Measurements from ENCODE around the gene NDRG2. TPM values are rescaled to one million over a fixed set of nuclear protein-coding genes. Genes with fewer than 3 reads are reported as not detected.

Gene NDRG2
- polyA plus RNA-seq, 4 donors: 44.5 to 129 (median 71.4) TPM

DNA sequence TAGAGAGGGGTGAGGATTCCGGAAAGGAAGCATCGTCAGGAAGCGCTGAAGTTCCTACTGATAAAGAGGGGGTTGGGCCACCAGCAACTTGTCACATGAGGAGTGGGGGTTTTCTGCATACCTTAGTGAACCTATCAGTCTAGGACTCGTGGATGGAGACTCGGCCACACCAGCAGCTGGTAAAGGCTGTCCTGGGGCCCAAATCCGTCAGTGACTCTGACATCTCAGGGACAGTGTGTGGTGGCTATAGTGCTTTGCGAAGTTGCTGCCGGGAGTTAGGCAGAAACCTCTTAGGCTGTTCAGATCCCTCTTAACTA lies 53.2 kb downstream of the NDRG2 start:
- H3K4me1 ChIP-seq (ENCODE audit: control insufficient read depth in 3 of 3, insufficient read depth in 2 of 3, low read depth in 1 of 3, low read length in 2 of 3): peaks cover 0 to 2% (median 0%) of the 10 kb centered on the region in 3 donors
- 18 to 21% (median 18%) methylated on average over 8 of the region's 8 CpGs for WGBS, 3 donors
- H3K9me3 ChIP-seq (ENCODE audit: control insufficient read depth in 2 of 2, insufficient read depth in 1 of 2, low read depth in 1 of 2, low read length in 1 of 2): no peaks in the 10 kb centered on the region
- no peaks in the 10 kb centered on the region for H3K36me3 ChIP-seq (ENCODE audit: control insufficient read depth in 3 of 3, insufficient read depth in 2 of 3, low read depth in 1 of 3, low read length in 3 of 3)
- H3K27me3 ChIP-seq (ENCODE audit: control insufficient read depth in 3 of 3, insufficient read depth in 3 of 3, low read length in 3 of 3): peaks cover 0 to 4% (median 3%) of the 10 kb centered on the region in 3 donors
- peak overlapping the region in 1 of 3 donors; percentile 31 for H3K27ac ChIP-seq (ENCODE audit: low read depth in 1 of 3, low read length in 2 of 3)
- DNase-seq (no peak), FAIRE-seq (no peak)
- peak overlapping the region in 1 of 3 donors; percentile 60 for H3K4me3 ChIP-seq (ENCODE audit: low read depth in 1 of 3, low read length in 3 of 3)

DNA sequence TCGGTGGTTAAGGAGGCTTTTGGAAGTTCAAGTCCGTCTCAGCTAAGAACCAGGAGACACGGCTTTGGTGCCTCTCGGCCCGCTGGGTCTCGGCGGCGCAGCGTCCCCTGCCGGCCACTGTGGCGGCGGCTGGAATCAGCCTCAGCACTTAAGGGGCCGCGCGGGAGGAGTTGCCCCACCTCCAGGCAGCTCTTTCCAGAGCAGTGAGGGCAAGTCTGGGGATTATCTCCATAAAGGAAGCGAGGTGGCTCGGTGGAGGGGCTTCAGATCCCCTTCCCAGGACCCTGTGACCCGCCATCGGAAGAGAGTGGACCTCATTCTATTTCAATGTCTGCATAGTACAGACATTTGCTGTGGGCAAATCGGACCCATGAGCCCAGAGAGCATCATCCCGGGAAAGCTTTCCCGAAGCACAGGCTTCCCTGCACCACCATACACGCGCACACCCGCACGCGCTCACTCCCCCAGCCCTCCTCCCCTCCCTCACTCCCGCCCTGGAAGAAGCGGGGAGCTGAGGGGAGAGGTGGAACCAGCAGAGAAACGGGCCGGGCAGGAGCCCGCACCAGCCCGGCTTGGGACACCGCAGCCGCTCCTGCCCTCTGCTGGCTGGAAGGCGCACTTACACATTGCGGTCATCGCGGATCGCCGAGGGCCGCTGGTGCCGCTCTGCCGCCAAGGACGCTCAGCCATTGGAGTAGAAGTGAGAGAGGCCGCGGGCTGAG lies 53.7 kb downstream of the NDRG2 start:
- Histone ChIP-seq H3K36me3 (ENCODE audit: control insufficient read depth in 3 of 3, insufficient read depth in 2 of 3, low read depth in 1 of 3, low read length in 3 of 3) (no peaks in the 10 kb centered on the region), H3K4me3 (ENCODE audit: low read depth in 1 of 3, low read length in 3 of 3) (peak overlapping the region in 2 of 3 donors; percentile 58 to 60), H3K27ac (ENCODE audit: low read depth in 1 of 3, low read length in 2 of 3) (peak overlapping the region in 2 of 3 donors; percentile 31 to 50), H3K9me3 (ENCODE audit: control insufficient read depth in 2 of 2, insufficient read depth in 1 of 2, low read depth in 1 of 2, low read length in 1 of 2) (no peaks in the 10 kb centered on the region), H3K4me1 (ENCODE audit: control insufficient read depth in 3 of 3, insufficient read depth in 2 of 3, low read depth in 1 of 3, low read length in 2 of 3) (peaks cover 0 to 2% (median 0%) of the 10 kb centered on the region in 3 donors), H3K27me3 (ENCODE audit: control insufficient read depth in 3 of 3, insufficient read depth in 3 of 3, low read length in 3 of 3) (peaks cover 0 to 4% (median 3%) of the 10 kb centered on the region in 3 donors)
- FAIRE-seq (no peak), DNase-seq (peak; percentile 81 to 93)
- WGBS, 3 donors: 0 to 1% (median 0%) methylated on average over 43 to 47 of the region's 47 CpGs

DNA sequence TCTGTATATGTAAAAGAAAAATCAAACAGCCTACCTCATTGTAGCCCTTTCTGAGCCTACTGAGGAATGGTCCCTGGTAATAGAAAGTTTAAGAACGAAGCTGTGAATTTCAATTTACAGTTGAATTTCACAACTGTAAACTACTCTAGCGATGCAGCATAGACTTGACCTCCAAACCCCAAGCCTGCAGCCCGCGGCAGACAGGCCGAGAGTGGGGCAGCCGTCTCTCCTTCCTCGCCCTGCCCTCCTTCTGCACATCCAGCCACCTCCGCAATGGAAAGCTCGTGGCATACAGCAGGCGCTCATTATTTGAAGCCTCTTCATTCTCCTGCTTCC lies 54.2 kb downstream of the NDRG2 start:
- FAIRE-seq: no peak
- no peak for DNase-seq
- 14 to 19% (median 16%) methylated on average over 10 of the region's 10 CpGs for WGBS, 3 donors
- no peak overlapping the region for H3K27ac ChIP-seq (ENCODE audit: low read depth in 1 of 3, low read length in 2 of 3)
- no peaks in the 10 kb centered on the region for H3K9me3 ChIP-seq (ENCODE audit: control insufficient read depth in 2 of 2, insufficient read depth in 1 of 2, low read depth in 1 of 2, low read length in 1 of 2)
- no peaks in the 10 kb centered on the region for H3K36me3 ChIP-seq (ENCODE audit: control insufficient read depth in 3 of 3, insufficient read depth in 2 of 3, low read depth in 1 of 3, low read length in 3 of 3)
- peak overlapping the region in 2 of 3 donors; percentile 58 to 60 for H3K4me3 ChIP-seq (ENCODE audit: low read depth in 1 of 3, low read length in 3 of 3)
- peaks cover 0 to 4% (median 3%) of the 10 kb centered on the region in 3 donors for H3K27me3 ChIP-seq (ENCODE audit: control insufficient read depth in 3 of 3, insufficient read depth in 3 of 3, low read length in 3 of 3)
- peaks cover 0 to 2% (median 0%) of the 10 kb centered on the region in 3 donors for H3K4me1 ChIP-seq (ENCODE audit: control insufficient read depth in 3 of 3, insufficient read depth in 2 of 3, low read depth in 1 of 3, low read length in 2 of 3)

DNA sequence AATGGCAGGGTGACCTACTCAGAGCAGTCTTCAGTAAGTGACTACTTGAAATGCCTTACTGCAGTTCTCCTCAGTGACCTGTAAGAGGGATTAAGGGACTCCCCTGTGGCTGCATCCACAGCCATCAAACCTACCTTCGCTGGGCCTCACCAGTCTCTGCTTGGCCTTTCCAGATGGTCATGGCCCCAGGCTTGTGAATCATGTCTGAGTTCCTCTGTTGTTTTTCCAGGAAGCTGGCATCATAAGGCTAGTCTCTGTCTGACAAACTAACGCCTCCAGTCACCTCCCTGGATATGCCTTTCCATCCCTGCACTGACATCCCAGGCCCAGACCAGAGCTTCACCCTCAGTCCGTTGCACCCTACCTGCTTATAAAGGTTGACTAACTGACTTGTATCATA lies 55.5 kb downstream of the NDRG2 start:
- FAIRE-seq (no peak), DNase-seq (no peak)
- no peak overlapping the region for H3K4me3 ChIP-seq (ENCODE audit: low read depth in 1 of 3, low read length in 3 of 3)
- H3K27ac ChIP-seq (ENCODE audit: low read depth in 1 of 3, low read length in 2 of 3): no peak overlapping the region
- H3K36me3 ChIP-seq (ENCODE audit: control insufficient read depth in 3 of 3, insufficient read depth in 2 of 3, low read depth in 1 of 3, low read length in 3 of 3): no peaks in the 10 kb centered on the region
- peaks cover 0 to 2% (median 0%) of the 10 kb centered on the region in 3 donors for H3K4me1 ChIP-seq (ENCODE audit: control insufficient read depth in 3 of 3, insufficient read depth in 2 of 3, low read depth in 1 of 3, low read length in 2 of 3)
- 88 to 93% (median 90%) methylated on average over 3 of the region's 3 CpGs for WGBS, 3 donors
- H3K27me3 ChIP-seq (ENCODE audit: control insufficient read depth in 3 of 3, insufficient read depth in 3 of 3, low read length in 3 of 3): peaks cover 0 to 4% (median 3%) of the 10 kb centered on the region in 3 donors
- H3K9me3 ChIP-seq (ENCODE audit: control insufficient read depth in 2 of 2, insufficient read depth in 1 of 2, low read depth in 1 of 2, low read length in 1 of 2): no peaks in the 10 kb centered on the region

Other genes with a start within 250 kb of the NDRG2 start
- 10 to 100 TPM in 2 of 4 donors, 1 to 10 TPM in 2; 3.1 to 20.0 (median 10.3) TPM for gene RNASE6, start 243.8 kb downstream of the NDRG2 start, polyA plus RNA-seq
- 100 to 1,000 TPM in 1 of 4 donors, 10 to 100 TPM in 3; 51.3 to 229 (median 84.7) TPM for gene RNASE1, start 222.2 kb downstream of the NDRG2 start, polyA plus RNA-seq
- under 1 TPM in 2 of 4 donors, not detected in 2; 0.09 to 0.12 TPM for gene RNASE3, start 133.7 kb downstream of the NDRG2 start, polyA plus RNA-seq
- 1 to 10 TPM in 1 of 4 donors, under 1 TPM in 1, not detected in 2; 0.92 to 3.4 TPM for gene RNASE2, start 69.6 kb downstream of the NDRG2 start, polyA plus RNA-seq
- gene METTL17, start 35.1 kb downstream of the NDRG2 start, polyA plus RNA-seq: 100 to 1,000 TPM in 1 of 4 donors, 10 to 100 TPM in 3; 68.5 to 119 (median 77.5) TPM
- under 1 TPM in 3 of 4 donors, not detected in 1; 0.04 to 0.67 (median 0.16) TPM for gene SLC39A2, start 25.8 kb downstream of the NDRG2 start, polyA plus RNA-seq
- under 1 TPM in 2 of 4 donors, not detected in 2; 0.10 to 0.34 TPM for gene TPPP2, start 5.2 kb upstream of the NDRG2 start, polyA plus RNA-seq
- under 1 TPM in 1 of 4 donors, not detected in 3; 0.04 TPM for gene RNASE13, start 9.7 kb upstream of the NDRG2 start, polyA plus RNA-seq
- under 1 TPM in 1 of 4 donors, not detected in 3; 0.04 TPM for gene RNASE7, start 17.3 kb upstream of the NDRG2 start, polyA plus RNA-seq
- not detected for gene RNASE8, start 32.8 kb upstream of the NDRG2 start, polyA plus RNA-seq
- 10 to 100 TPM in 2 of 4 donors, 1 to 10 TPM in 2; 2.2 to 26.1 (median 7.2) TPM for gene ARHGEF40, start 45.2 kb upstream of the NDRG2 start, polyA plus RNA-seq
- gene ZNF219, start 73.6 kb upstream of the NDRG2 start, polyA plus RNA-seq: 10 to 100 TPM; 42.4 to 69.8 (median 59.6) TPM
- gene TMEM253, start 76.0 kb upstream of the NDRG2 start, polyA plus RNA-seq: 100 to 1,000 TPM in 2 of 4 donors, 10 to 100 TPM in 2; 57.9 to 245 (median 101) TPM
- gene OR5AU1, start 131.0 kb upstream of the NDRG2 start, polyA plus RNA-seq: not detected
- gene HNRNPC, start 244.4 kb upstream of the NDRG2 start, polyA plus RNA-seq: 100 to 1,000 TPM; 325 to 716 (median 510) TPM

Data from small intestine (tissue), 7 donors.